ENCODE data around the gene ZNF219. TPM values are rescaled to one million over a fixed set of nuclear protein-coding genes. Genes with fewer than 3 reads are reported as not detected.

Gene ZNF219
- total and polyA plus RNA-seq, 10 of the 15 experiments (the other 5 are each of a cell fraction or from before 2014, with no cell fraction given): 0.16 to 6.4 (median 1.9) TPM

DNA sequence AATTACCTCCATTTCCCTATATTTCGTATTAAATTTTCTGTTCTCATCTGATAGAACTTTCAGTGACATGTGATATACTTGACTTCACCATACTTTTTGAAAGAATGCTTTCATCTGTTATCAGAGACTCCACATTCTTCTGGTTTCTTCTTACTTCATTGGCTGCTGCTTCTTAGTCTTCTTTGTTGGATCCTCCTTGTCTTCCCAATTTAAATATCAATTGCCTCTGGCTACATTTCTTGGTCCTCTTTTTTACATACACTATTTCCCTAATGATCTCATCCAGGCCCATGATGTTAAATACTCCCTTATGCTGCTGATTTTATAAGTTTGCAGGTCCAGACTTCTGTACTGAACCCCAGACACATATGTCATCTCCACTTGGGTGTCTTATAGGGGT, 35.4 kb upstream of the ZNF219 start:
- no peak for DNase-seq (ENCODE audit: low read depth, low spot score)

More for the DNA sequence above, 35.4 kb upstream of the ZNF219 start:
- CTCF ChIA-PET: no interaction called here
- WGBS (ENCODE audit: insufficient coverage, insufficient replicate concordance, low lambda C conversion rate, missing lambda C conversion rate): 0% methylated on average over 1 of the region's 1 CpG
- no peaks in the 10 kb centered on the region for H3K4me1 ChIP-seq (ENCODE audit: control insufficient read depth, insufficient read depth, low read length)
- no peak overlapping the region for H2AFZ ChIP-seq (ENCODE audit: control insufficient read depth, low read depth, low read length)
- RAD21 ChIA-PET (ENCODE audit: unreplicated experiment): no interaction called here
- H3K27me3 ChIP-seq (replicated peaks in 1 of 2; ENCODE audit: control insufficient read depth in 2 of 2, insufficient read depth in 2 of 2, low read length in 1 of 2): no peaks in the 10 kb centered on the region
- SMC1A ChIA-PET (ENCODE audit: uncharacterized antibody, unreplicated experiment): interaction anchor here (0.7 kb wide), 1 partner anchor 90 kb away, joined by 3 read pairs; no protein-coding TSS in a partner anchor
- FAIRE-seq: no peak
- no peak for TF ChIP-seq CBX5 (IDR thresholded peaks at IDR 0.05; ENCODE audit: low read depth)
- TF ChIP-seq POU2F2 (IDR thresholded peaks at IDR 0.05; ENCODE audit: borderline replicate concordance, low read depth, low read length): no peak
- TF ChIP-seq NFYB (IDR thresholded peaks at IDR 0.05; ENCODE audit: insufficient read depth, low read depth, low read length): no peak
- TF ChIP-seq WRNIP1 (IDR thresholded peaks at IDR 0.05; ENCODE audit: borderline replicate concordance, low read depth, low read length): no peak
- TF ChIP-seq BRCA1 (IDR thresholded peaks at IDR 0.05; ENCODE audit: low read depth, low read length): no peak
- TF ChIP-seq, protein P1, sequence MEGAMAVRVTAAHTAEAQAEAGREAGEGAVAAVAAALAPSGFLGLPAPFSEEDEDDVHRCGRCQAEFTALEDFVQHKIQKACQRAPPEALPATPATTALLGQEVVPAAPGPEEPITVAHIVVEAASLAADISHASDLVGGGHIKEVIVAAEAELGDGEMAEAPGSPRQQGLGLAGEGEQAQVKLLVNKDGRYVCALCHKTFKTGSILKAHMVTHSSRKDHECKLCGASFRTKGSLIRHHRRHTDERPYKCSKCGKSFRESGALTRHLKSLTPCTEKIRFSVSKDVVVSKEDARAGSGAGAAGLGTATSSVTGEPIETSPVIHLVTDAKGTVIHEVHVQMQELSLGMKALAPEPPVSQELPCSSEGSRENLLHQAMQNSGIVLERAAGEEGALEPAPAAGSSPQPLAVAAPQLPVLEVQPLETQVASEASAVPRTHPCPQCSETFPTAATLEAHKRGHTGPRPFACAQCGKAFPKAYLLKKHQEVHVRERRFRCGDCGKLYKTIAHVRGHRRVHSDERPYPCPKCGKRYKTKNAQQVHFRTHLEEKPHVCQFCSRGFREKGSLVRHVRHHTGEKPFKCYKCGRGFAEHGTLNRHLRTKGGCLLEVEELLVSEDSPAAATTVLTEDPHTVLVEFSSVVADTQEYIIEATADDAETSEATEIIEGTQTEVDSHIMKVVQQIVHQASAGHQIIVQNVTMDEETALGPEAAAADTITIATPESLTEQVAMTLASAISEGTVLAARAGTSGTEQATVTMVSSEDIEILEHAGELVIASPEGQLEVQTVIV (IDR thresholded peaks at IDR 0.05; ENCODE audit: borderline replicate concordance, partially characterized antibody): no peak
- no peak for TF ChIP-seq POLR2AphosphoS2 (IDR thresholded peaks at IDR 0.05; ENCODE audit: low read depth, low read length)
- intact Hi-C loops (cut with micrococcal nuclease; ENCODE audit: unreplicated experiment) (no loop called here), in situ Hi-C loops (cut with MboI) (no loop called here)
- no peaks in the 10 kb centered on the region for H3K79me2 ChIP-seq (ENCODE audit: control insufficient read depth, insufficient read depth, low read length)
- no TSS peak for BruUV-seq (replicated peaks)
- ATAC-seq: no peak
- no peak overlapping the region for H3K4me3 ChIP-seq
- H4K20me1 ChIP-seq (ENCODE audit: control insufficient read depth, insufficient read depth): no peaks in the 10 kb centered on the region
- POLR2A ChIA-PET: no interaction called here
- no peaks in the 10 kb centered on the region for H3K36me3 ChIP-seq (ENCODE audit: control insufficient read depth in 2 of 2, insufficient read depth in 2 of 2, low read length in 1 of 2)
- no peaks in the 10 kb centered on the region for H3K9me3 ChIP-seq (replicated peaks; ENCODE audit: control insufficient read depth, insufficient read depth, low read length)
- no peak overlapping the region for H3K9ac ChIP-seq (ENCODE audit: control insufficient read depth, insufficient read depth, low read length)
- no peak overlapping the region for H3K4me2 ChIP-seq (ENCODE audit: control insufficient read depth, insufficient read depth)
- no peak overlapping the region for H3K27ac ChIP-seq (ENCODE audit: control insufficient read depth, insufficient read depth)
